22Rv1 (cell line): ENCODE results near the gene RALGPS1.

Experiments
- CTCF ChIP-seq: fragments of 450-650 bp; IDR thresholded peaks from 2 replicates; pipeline ENCODE4 v1.5.1; 2017; ENCODE audit warnings: mild to moderate bottlenecking
- ZFX ChIP-seq: fragments of 450-650 bp; IDR thresholded peaks from 2 replicates; pipeline ENCODE4 v1.6.1; 2017; ENCODE audit warnings: antibody characterized with exemption, borderline replicate concordance

- TF ChIP-seq CTCF, result no peak
- no peak for TF ChIP-seq ZFX
Measured at GRCh38 chr9:127149010-127149409, 234.4 kb downstream of the RALGPS1 start.
